Neural cell (in vitro differentiated cells): ENCODE data around the gene SSBP1. TPM values are rescaled to one million over a fixed set of nuclear protein-coding genes. Genes with fewer than 3 reads are reported as not detected.

ENCODE experiments used
- H2AFZ ChIP-seq: fragments of 200-600, 300-800 bp; sonication (generic), shearing (Covaris generic); 2 replicates; pipeline ENCODE4 v1.6.0; 2014; ENCODE audit warnings: low read depth, mild to moderate bottlenecking, antibody characterized with exemption, low read length, moderate library complexity
- H3F3A ChIP-seq: fragments of 200-600 bp; shearing (Covaris generic); 2 replicates; pipeline ENCODE4 v1.6.1; 2016; ENCODE audit warnings: mild to moderate bottlenecking, moderate library complexity, mixed read lengths, antibody characterized with exemption, low read length; ENCODE audit not compliant: insufficient read depth, poor library complexity, severe bottlenecking
- H3K27ac ChIP-seq: fragments of 200-600, 300-800 bp; sonication (generic), shearing (Covaris generic); 2 replicates; pipeline ENCODE4 v1.5.1; 2014; ENCODE audit warnings: mild to moderate bottlenecking, low read length, moderate library complexity
- H3K27me3 ChIP-seq: fragments of 300-800, 200-600 bp; sonication (generic), shearing (Covaris generic); 2 replicates; pipeline ENCODE4 v1.6.0; 2014; ENCODE audit warnings: mild to moderate bottlenecking, low read depth, low read length, moderate library complexity; ENCODE audit not compliant: insufficient read depth
- H3K36me3 ChIP-seq: fragments of 300-800, 200-600 bp; sonication (generic), shearing (Covaris generic); 2 replicates; pipeline ENCODE4 v1.5.1; 2014; ENCODE audit warnings: mild to moderate bottlenecking, antibody characterized with exemption, low read length, moderate library complexity; ENCODE audit not compliant: insufficient read depth
- H3K4me2 ChIP-seq: fragments of 300-800, 200-600 bp; sonication (generic), shearing (Covaris generic); 2 replicates; pipeline ENCODE4 v1.6.0; 2014; ENCODE audit warnings: mild to moderate bottlenecking, low read length
- H3K4me3 ChIP-seq: fragments of 300-800, 200-600 bp; sonication (generic), shearing (Covaris generic); 2 replicates; pipeline ENCODE4 v1.5.1; 2014; ENCODE audit warnings: mild to moderate bottlenecking, low read length, moderate library complexity
- H3K79me2 ChIP-seq: fragments of 200-600 bp; shearing (Covaris generic); replicated peaks from 2 replicates; pipeline ENCODE4 v1.6.0; 2014; ENCODE audit warnings: mild to moderate bottlenecking, low read length, moderate library complexity; ENCODE audit not compliant: insufficient read depth
- H3K9ac ChIP-seq: fragments of 300-800, 200-600 bp; sonication (generic), shearing (Covaris generic); 2 replicates; pipeline ENCODE4 v1.6.1; 2016; ENCODE audit warnings: mild to moderate bottlenecking, low read length, mixed read lengths
- H3K9me2 ChIP-seq: fragments of 200-600 bp; shearing (Covaris generic); 2 replicates; pipeline ENCODE4 v1.6.1; 2016; ENCODE audit warnings: mild to moderate bottlenecking, low read length, mixed read lengths; ENCODE audit not compliant: insufficient read depth
- H3K9me3 ChIP-seq: fragments of 200-600, 300-800 bp; sonication (generic), shearing (Covaris generic); 2 replicates; pipeline ENCODE4 v1.6.1; 2016; ENCODE audit warnings: mild to moderate bottlenecking, mixed run types, low read length, moderate library complexity, mixed read lengths
- H4K20me1 ChIP-seq: fragments of 200-600 bp; shearing (Covaris generic); 2 replicates; pipeline ENCODE4 v1.6.1; 2016; ENCODE audit warnings: mild to moderate bottlenecking, mixed run types; ENCODE audit not compliant: insufficient read depth
- CTCF ChIP-seq: fragments of 450-650 bp; IDR thresholded peaks from 2 replicates; pipeline ENCODE4 v1.5.1; 2014; ENCODE audit warnings: antibody characterized with exemption, mild to moderate bottlenecking, moderate library complexity; ENCODE audit not compliant: poor library complexity, severe bottlenecking
- EP300 ChIP-seq: fragments of 450-650 bp; conservative IDR thresholded peaks from 2 replicates; pipeline ENCODE4 v1.6.1; 2014; ENCODE audit warnings: antibody characterized with exemption, mild to moderate bottlenecking, moderate library complexity; ENCODE audit not compliant: poor library complexity, severe bottlenecking
- EZH2 ChIP-seq: fragments of 200-600, 300-800 bp; shearing (Covaris generic), sonication (generic); IDR thresholded peaks from 2 replicates; pipeline ENCODE4 v1.6.1; 2014; ENCODE audit warnings: antibody characterized with exemption, low read length, borderline replicate concordance, mild to moderate bottlenecking; ENCODE audit not compliant: insufficient read depth, poor library complexity, severe bottlenecking
- MXI1 ChIP-seq: fragments of 450-650 bp; conservative IDR thresholded peaks from 2 replicates; pipeline ENCODE4 v1.6.1; 2014; ENCODE audit warnings: antibody characterized with exemption, mild to moderate bottlenecking; ENCODE audit not compliant: poor library complexity, severe bottlenecking
- POLR2AphosphoS5 ChIP-seq: IDR thresholded peaks from 2 replicates; pipeline ENCODE4 v1.6.1; 2012
- RAD21 ChIP-seq: fragments of 450-650 bp; conservative IDR thresholded peaks from 2 replicates; pipeline ENCODE4 v1.6.1; 2014; ENCODE audit warnings: antibody characterized with exemption, mild to moderate bottlenecking, moderate library complexity
- SMC3 ChIP-seq: fragments of 450-650 bp; conservative IDR thresholded peaks from 2 replicates; pipeline ENCODE4 v1.6.1; 2014; ENCODE audit warnings: antibody characterized with exemption, mild to moderate bottlenecking, moderate library complexity; ENCODE audit not compliant: poor library complexity
- TAF1 ChIP-seq: IDR thresholded peaks from 2 replicates; pipeline ENCODE4 v1.6.1; 2012; ENCODE audit warnings: low read depth
- polyA plus RNA-seq: library from polyadenylated mRNA; depleted of rRNA; stranded (reverse); fragments of >200 nt; gene quantifications from 2 replicates; pipeline ENCODE4 v1.2.3, GENCODE V29; 2014
- small RNA-seq, 3 experiments: library from RNA; depleted of rRNA; stranded (forward); fragments of <200 nt; gene quantifications; one replicate each; pipeline ENCODE3, GENCODE V24; 2012
- TF ChIP-seq, protein P1 (sequence below): IDR thresholded peaks from 2 replicates; pipeline ENCODE4 v1.6.1; 2012; ENCODE audit warnings: borderline replicate concordance

Gene SSBP1
- polyA plus RNA-seq, 1 donor from 2014 or later: 296 TPM

- Histone ChIP-seq H3F3A (no peaks in the 10 kb centered on the region), H3K79me2 (no peaks in the 10 kb centered on the region), H3K27ac (no peak overlapping the region)
Measured at GRCh38 chr7:141792526-141792925, 54.4 kb downstream of the SSBP1 start.

More at GRCh38 chr7:141792526-141792925, 54.4 kb downstream of the SSBP1 start:
- Histone ChIP-seq H3K27me3 (no peaks in the 10 kb centered on the region), H2AFZ (no peak overlapping the region), H3K4me3 (no peak overlapping the region), H3K9ac (no peak overlapping the region), H3K9me3 (no peaks in the 10 kb centered on the region), H3K4me2 (no peak overlapping the region), H3K9me2 (no peaks in the 10 kb centered on the region), H3K36me3 (no peaks in the 10 kb centered on the region), H4K20me1 (no peaks in the 10 kb centered on the region)
- TF ChIP-seq SMC3 (no peak), EZH2 (no peak), POLR2AphosphoS5 (no peak), RAD21 (no peak), EP300 (no peak), CTCF (no peak), TAF1 (no peak), MXI1 (no peak)
- TF ChIP-seq, protein P1, sequence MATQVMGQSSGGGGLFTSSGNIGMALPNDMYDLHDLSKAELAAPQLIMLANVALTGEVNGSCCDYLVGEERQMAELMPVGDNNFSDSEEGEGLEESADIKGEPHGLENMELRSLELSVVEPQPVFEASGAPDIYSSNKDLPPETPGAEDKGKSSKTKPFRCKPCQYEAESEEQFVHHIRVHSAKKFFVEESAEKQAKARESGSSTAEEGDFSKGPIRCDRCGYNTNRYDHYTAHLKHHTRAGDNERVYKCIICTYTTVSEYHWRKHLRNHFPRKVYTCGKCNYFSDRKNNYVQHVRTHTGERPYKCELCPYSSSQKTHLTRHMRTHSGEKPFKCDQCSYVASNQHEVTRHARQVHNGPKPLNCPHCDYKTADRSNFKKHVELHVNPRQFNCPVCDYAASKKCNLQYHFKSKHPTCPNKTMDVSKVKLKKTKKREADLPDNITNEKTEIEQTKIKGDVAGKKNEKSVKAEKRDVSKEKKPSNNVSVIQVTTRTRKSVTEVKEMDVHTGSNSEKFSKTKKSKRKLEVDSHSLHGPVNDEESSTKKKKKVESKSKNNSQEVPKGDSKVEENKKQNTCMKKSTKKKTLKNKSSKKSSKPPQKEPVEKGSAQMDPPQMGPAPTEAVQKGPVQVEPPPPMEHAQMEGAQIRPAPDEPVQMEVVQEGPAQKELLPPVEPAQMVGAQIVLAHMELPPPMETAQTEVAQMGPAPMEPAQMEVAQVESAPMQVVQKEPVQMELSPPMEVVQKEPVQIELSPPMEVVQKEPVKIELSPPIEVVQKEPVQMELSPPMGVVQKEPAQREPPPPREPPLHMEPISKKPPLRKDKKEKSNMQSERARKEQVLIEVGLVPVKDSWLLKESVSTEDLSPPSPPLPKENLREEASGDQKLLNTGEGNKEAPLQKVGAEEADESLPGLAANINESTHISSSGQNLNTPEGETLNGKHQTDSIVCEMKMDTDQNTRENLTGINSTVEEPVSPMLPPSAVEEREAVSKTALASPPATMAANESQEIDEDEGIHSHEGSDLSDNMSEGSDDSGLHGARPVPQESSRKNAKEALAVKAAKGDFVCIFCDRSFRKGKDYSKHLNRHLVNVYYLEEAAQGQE: no peak

Small RNAs within 50 kb of the gene (small RNA-seq; reads per million reads assigned to genes)
- 0 reads per million in 3 experiments for gene RNU1-82P

Other genes with a start within 250 kb of the SSBP1 start
- 59.8 and 64.8 TPM in 2 replicates for gene AGK, start 186.9 kb upstream of the SSBP1 start, polyA plus RNA-seq
- 24.5 and 24.6 TPM in 2 replicates for gene DENND11, start 36.2 kb upstream of the SSBP1 start, polyA plus RNA-seq
- gene WEE2, start 30.0 kb upstream of the SSBP1 start, polyA plus RNA-seq: 0.34 and 0.63 TPM in 2 replicates
- not detected in 2 replicates for gene TAS2R3, start 25.7 kb downstream of the SSBP1 start, polyA plus RNA-seq
- gene TAS2R4, start 38.3 kb downstream of the SSBP1 start, polyA plus RNA-seq: 2.3 and 2.4 TPM in 2 replicates
- gene TAS2R5, start 51.9 kb downstream of the SSBP1 start, polyA plus RNA-seq: 5.1 and 9.4 TPM in 2 replicates
- gene PRSS37, start 103.1 kb downstream of the SSBP1 start, polyA plus RNA-seq: not detected in 2 replicates
- gene OR9A4, start 178.0 kb downstream of the SSBP1 start, polyA plus RNA-seq: 0.78 TPM in 1 of 2 replicates, not detected in the other
- gene CLEC5A, start 208.6 kb downstream of the SSBP1 start, polyA plus RNA-seq: not detected in 2 replicates
- gene TAS2R38, start 235.4 kb downstream of the SSBP1 start, polyA plus RNA-seq: not detected in 2 replicates